RWPE2 (cell line): ENCODE data around the gene HJV.
"Not testable (repeated sequence)": the region's sequence is repeated elsewhere in the genome, so short reads cannot be mapped to it uniquely, and the experiment has no call there.

ENCODE experiments used
- ATAC-seq: fragments of 200-7000 bp; cut with Tn5 transposase; 3 replicates; pipeline ENCODE4 v1.9.1; 2021; ENCODE audit warnings: low read depth
- DNase-seq: peaks from one replicate; pipeline ENCODE4 v3.0.0-alpha.2; 2020; ENCODE audit warnings: low spot score
- H3K27ac ChIP-seq: fragments of 450-650 bp; 2 replicates; pipeline ENCODE4 v1.5.1; 2017; ENCODE audit warnings: mild to moderate bottlenecking; ENCODE audit not compliant: poor library complexity, severe bottlenecking
- H3K27me3 ChIP-seq: fragments of 250-450 bp; sonication (Bioruptor Pico); 2 replicates; pipeline ENCODE4 v1.5.1; 2021; ENCODE audit warnings: mild to moderate bottlenecking, moderate library complexity; ENCODE audit not compliant: insufficient read depth, poor library complexity, severe bottlenecking
- H3K36me3 ChIP-seq: fragments of 250-450 bp; sonication (Bioruptor Pico); 2 replicates; pipeline ENCODE4 v1.5.1; 2020; ENCODE audit warnings: low read depth, mild to moderate bottlenecking, moderate library complexity
- H3K4me1 ChIP-seq: fragments of 250-450 bp; sonication (Bioruptor Pico); 2 replicates; pipeline ENCODE4 v1.5.1; 2021; ENCODE audit warnings: mild to moderate bottlenecking, moderate library complexity; ENCODE audit not compliant: insufficient read depth, poor library complexity, severe bottlenecking
- H3K4me3 ChIP-seq: fragments of 250-450 bp; sonication (Bioruptor Pico); 2 replicates; pipeline ENCODE4 v1.5.1; 2021; ENCODE audit warnings: mild to moderate bottlenecking, moderate library complexity; ENCODE audit not compliant: severe bottlenecking
- H3K9me3 ChIP-seq: fragments of 250-450 bp; sonication (Bioruptor Pico); 2 replicates; pipeline ENCODE4 v1.5.1; 2021; ENCODE audit warnings: mild to moderate bottlenecking, moderate library complexity; ENCODE audit not compliant: severe bottlenecking
- CTCF ChIP-seq: fragments of 450-650 bp; IDR thresholded peaks from one replicate; pipeline ENCODE4 v1.5.1; 2017; ENCODE audit warnings: mild to moderate bottlenecking, moderate library complexity; ENCODE audit not compliant: poor library complexity, severe bottlenecking

Gene HJV

GRCh38 chr1:146036241-146036964 is 14.9 kb upstream of the HJV start:
- ATAC-seq (no peak), DNase-seq (no peak)
- Histone ChIP-seq H3K27ac (peak overlapping the region; percentile 81), H3K36me3 (no peaks in the 10 kb centered on the region), H3K27me3 (no peaks in the 10 kb centered on the region), H3K4me1 (no peaks in the 10 kb centered on the region), H3K9me3 (no peaks in the 10 kb centered on the region), H3K4me3 (peak overlapping the region; percentile 86)
- no peak for TF ChIP-seq CTCF

- Histone ChIP-seq H3K9me3 (no peaks in the 10 kb centered on the region), H3K27me3 (no peaks in the 10 kb centered on the region), H3K27ac (no peak overlapping the region), H3K4me1 (no peaks in the 10 kb centered on the region), H3K36me3 (no peaks in the 10 kb centered on the region), H3K4me3 (peak overlapping the region; percentile 86)
- DNase-seq: no peak
- TF ChIP-seq CTCF: no peak
- ATAC-seq: no peak
Observed at GRCh38 chr1:146035048-146035423, 13.5 kb upstream of the HJV start.

- no peaks in the 10 kb centered on the region for H3K36me3 ChIP-seq
- ATAC-seq: 0 out of 3 replicates have a peak, but pooled peaks have one; percentile 22
- H3K9me3 ChIP-seq: no peaks in the 10 kb centered on the region
- no peak overlapping the region for H3K4me3 ChIP-seq
- no peaks in the 10 kb centered on the region for H3K27me3 ChIP-seq
- no peak for DNase-seq
- TF ChIP-seq CTCF: peak; percentile 69
- no peak overlapping the region for H3K27ac ChIP-seq
- no peaks in the 10 kb centered on the region for H3K4me1 ChIP-seq
Observed at GRCh38 chr1:146032631-146033219, 11.2 kb upstream of the HJV start.

GRCh38 chr1:146031476-146031875 is 9.9 kb upstream of the HJV start:
- ATAC-seq: no peak
- Histone ChIP-seq H3K36me3 (no peaks in the 10 kb centered on the region), H3K27me3 (no peaks in the 10 kb centered on the region), H3K9me3 (no peaks in the 10 kb centered on the region), H3K4me3 (no peak overlapping the region), H3K27ac (no peak overlapping the region), H3K4me1 (no peaks in the 10 kb centered on the region)
- no peak for DNase-seq
- TF ChIP-seq CTCF: no peak

GRCh38 chr1:146029117-146029516 is 7.6 kb upstream of the HJV start:
- Histone ChIP-seq H3K9me3 (no peaks in the 10 kb centered on the region), H3K4me1 (no peaks in the 10 kb centered on the region), H3K27ac (no peak overlapping the region), H3K4me3 (no peak overlapping the region), H3K36me3 (no peaks in the 10 kb centered on the region), H3K27me3 (no peaks in the 10 kb centered on the region)
- no peak for DNase-seq
- no peak for ATAC-seq
- TF ChIP-seq CTCF: no peak

- not testable (repeated sequence) for H3K36me3 ChIP-seq, H3K4me3 ChIP-seq, H3K4me1 ChIP-seq, H3K27ac ChIP-seq, H3K9me3 ChIP-seq, DNase-seq, ATAC-seq, H3K27me3 ChIP-seq
Observed at GRCh38 chr1:146026650-146027049, 5.1 kb upstream of the HJV start.

GRCh38 chr1:146025787-146026495 is 4.4 kb upstream of the HJV start:
- H3K27me3 ChIP-seq, H3K9me3 ChIP-seq, ATAC-seq, H3K36me3 ChIP-seq, DNase-seq, H3K4me1 ChIP-seq, H3K27ac ChIP-seq, H3K4me3 ChIP-seq: not testable (repeated sequence)
